Stomach smooth muscle (tissue), 2 donors: ENCODE measurements around the gene TNC.

Experiments used
- H3K27ac ChIP-seq: one replicate; pipeline ENCODE4 v1.7.0; 2013; ENCODE audit warnings: mild to moderate bottlenecking, low read length, inconsistent platforms
- H3K27me3 ChIP-seq, 2 donors: one replicate each; pipeline ENCODE4 v1.7.0; 2013; ENCODE audit warnings: low read length in 2 of 2; ENCODE audit not compliant: insufficient read depth in 2 of 2, control insufficient read depth in 1 of 2
- H3K36me3 ChIP-seq, 2 donors: one replicate each; pipeline ENCODE4 v1.7.0; 2013; ENCODE audit warnings: low read length in 2 of 2; ENCODE audit not compliant: control insufficient read depth in 2 of 2, insufficient read depth in 2 of 2
- H3K4me1 ChIP-seq: one replicate; pipeline ENCODE4 v1.7.0; 2013; ENCODE audit warnings: low read length; ENCODE audit not compliant: control insufficient read depth, insufficient read depth
- H3K4me3 ChIP-seq, 2 donors: one replicate each; pipeline ENCODE4 v1.7.0; 2013; ENCODE audit warnings: low read length in 2 of 2
- H3K9ac ChIP-seq, 2 donors: one replicate each; pipeline ENCODE4 v1.7.0; 2013; ENCODE audit warnings: low read length in 2 of 2, mild to moderate bottlenecking in 1 of 2
- H3K9me3 ChIP-seq, 2 donors: one replicate each; pipeline ENCODE4 v1.7.0; 2013; ENCODE audit warnings: low read length in 2 of 2; ENCODE audit not compliant: control insufficient read depth in 2 of 2
- donor health status: healthy.
- donor health status: Pancreatic carcinoma.

Gene TNC

GRCh38 chr9:115152281-115152820, 34.4 kb upstream of the TNC start:
- H3K9me3 ChIP-seq = no peaks in the 10 kb centered on the region
- H3K9ac ChIP-seq = no peak overlapping the region
- H3K4me1 ChIP-seq = peaks cover 6% of the 10 kb centered on the region
- no peaks in the 10 kb centered on the region for H3K36me3 ChIP-seq
- no peaks in the 10 kb centered on the region for H3K27me3 ChIP-seq
- H3K27ac ChIP-seq = no peak overlapping the region
- no peak overlapping the region for H3K4me3 ChIP-seq

- Histone ChIP-seq H3K27me3 (no peaks in the 10 kb centered on the region), H3K9me3 (no peaks in the 10 kb centered on the region), H3K9ac (no peak overlapping the region), H3K27ac (peak overlapping the region; percentile 81), H3K4me1 (peaks cover 4% of the 10 kb centered on the region), H3K4me3 (no peak overlapping the region), H3K36me3 (no peaks in the 10 kb centered on the region)
Observed at GRCh38 chr9:115148721-115149120, 30.8 kb upstream of the TNC start.

- H3K9me3 ChIP-seq = no peaks in the 10 kb centered on the region
- H3K9ac ChIP-seq = peak overlapping the region in 1 of 2 donors; percentile 19
- H3K36me3 ChIP-seq = no peaks in the 10 kb centered on the region
- peak overlapping the region; percentile 81 for H3K27ac ChIP-seq
- H3K4me3 ChIP-seq = no peak overlapping the region
- H3K4me1 ChIP-seq = peaks cover 4% of the 10 kb centered on the region
- no peaks in the 10 kb centered on the region for H3K27me3 ChIP-seq
Observed at GRCh38 chr9:115146581-115147021, 28.6 kb upstream of the TNC start.

GRCh38 chr9:115144706-115145105, 26.7 kb upstream of the TNC start:
- Histone ChIP-seq H3K9me3 (no peaks in the 10 kb centered on the region), H3K4me1 (peaks cover 4% of the 10 kb centered on the region), H3K36me3 (no peaks in the 10 kb centered on the region), H3K27ac (no peak overlapping the region), H3K4me3 (no peak overlapping the region), H3K9ac (no peak overlapping the region), H3K27me3 (no peaks in the 10 kb centered on the region)

GRCh38 chr9:115143689-115144088, 25.7 kb upstream of the TNC start:
- Histone ChIP-seq H3K9me3 (no peaks in the 10 kb centered on the region), H3K36me3 (no peaks in the 10 kb centered on the region), H3K9ac (no peak overlapping the region), H3K27me3 (no peaks in the 10 kb centered on the region), H3K27ac (no peak overlapping the region), H3K4me3 (no peak overlapping the region), H3K4me1 (peaks cover 4% of the 10 kb centered on the region)

- no peak overlapping the region for H3K27ac ChIP-seq
- no peak overlapping the region for H3K9ac ChIP-seq
- H3K36me3 ChIP-seq = no peaks in the 10 kb centered on the region
- no peaks in the 10 kb centered on the region for H3K4me1 ChIP-seq
- H3K9me3 ChIP-seq = no peaks in the 10 kb centered on the region
- no peak overlapping the region for H3K4me3 ChIP-seq
- H3K27me3 ChIP-seq = no peaks in the 10 kb centered on the region
Observed at GRCh38 chr9:115142517-115143270, 24.7 kb upstream of the TNC start.

- H3K27ac ChIP-seq = no peak overlapping the region
- H3K9ac ChIP-seq = no peak overlapping the region
- H3K36me3 ChIP-seq = no peaks in the 10 kb centered on the region
- no peaks in the 10 kb centered on the region for H3K27me3 ChIP-seq
- H3K4me3 ChIP-seq = no peak overlapping the region
- H3K4me1 ChIP-seq = no peaks in the 10 kb centered on the region
- H3K9me3 ChIP-seq = no peaks in the 10 kb centered on the region
Observed at GRCh38 chr9:115142090-115142489, 24.1 kb upstream of the TNC start.

- Histone ChIP-seq H3K4me3 (no peak overlapping the region), H3K27me3 (no peaks in the 10 kb centered on the region), H3K27ac (no peak overlapping the region), H3K9me3 (no peaks in the 10 kb centered on the region), H3K9ac (no peak overlapping the region), H3K36me3 (no peaks in the 10 kb centered on the region), H3K4me1 (no peaks in the 10 kb centered on the region)
Observed at GRCh38 chr9:115141612-115142011, 23.7 kb upstream of the TNC start.

- Histone ChIP-seq H3K9me3 (no peaks in the 10 kb centered on the region), H3K4me3 (no peak overlapping the region), H3K27me3 (no peaks in the 10 kb centered on the region), H3K4me1 (peaks cover 14% of the 10 kb centered on the region), H3K9ac (no peak overlapping the region), H3K27ac (no peak overlapping the region), H3K36me3 (no peaks in the 10 kb centered on the region)
Observed at GRCh38 chr9:115138151-115138550, 20.2 kb upstream of the TNC start.

GRCh38 chr9:115137526-115137925, 19.6 kb upstream of the TNC start:
- Histone ChIP-seq H3K4me3 (no peak overlapping the region), H3K9me3 (no peaks in the 10 kb centered on the region), H3K27me3 (no peaks in the 10 kb centered on the region), H3K27ac (no peak overlapping the region), H3K36me3 (no peaks in the 10 kb centered on the region), H3K4me1 (peaks cover 14% of the 10 kb centered on the region), H3K9ac (no peak overlapping the region)
